Mesodermal cell (in vitro differentiated cells): ENCODE data around the gene PLCB3.

ENCODE experiments used
- H3K27ac ChIP-seq: 2 replicates; pipeline ENCODE4 v1.7.0; 2013; ENCODE audit warnings: mild to moderate bottlenecking, low read depth, low read length, moderate library complexity; ENCODE audit not compliant: severe bottlenecking
- H3K36me3 ChIP-seq: 2 replicates; pipeline ENCODE4 v1.7.1; 2013; ENCODE audit warnings: mild to moderate bottlenecking, low read length, moderate library complexity; ENCODE audit not compliant: control insufficient read depth, insufficient read depth
- H3K4me1 ChIP-seq: one replicate; pipeline ENCODE4 v1.7.1; 2013; ENCODE audit warnings: mild to moderate bottlenecking, low read length; ENCODE audit not compliant: insufficient read depth, control insufficient read depth, poor library complexity, severe bottlenecking
- H3K4me3 ChIP-seq: 2 replicates; pipeline ENCODE4 v1.7.0; 2013; ENCODE audit warnings: low read length, control low read depth, mild to moderate bottlenecking; ENCODE audit not compliant: insufficient read depth, poor library complexity, severe bottlenecking; ENCODE audit errors: extremely low read depth
- H3K9me3 ChIP-seq: 2 replicates; pipeline ENCODE4 v1.7.1; 2013; ENCODE audit warnings: mild to moderate bottlenecking, low read length, moderate library complexity; ENCODE audit not compliant: control insufficient read depth
- WGBS, 2 experiments: methylation state at CpG; one replicate each; pipeline ENCODE4 v1.1.5; 2013; ENCODE audit warnings: missing lambda C conversion rate in 2 of 2; ENCODE audit not compliant: insufficient coverage in 2 of 2; 5-methylcytosine and 5-hydroxymethylcytosine counted together

Gene PLCB3

GRCh38 chr11:64208796-64209562, 42.4 kb upstream of the PLCB3 start:
- Histone ChIP-seq H3K36me3 (peaks cover 44% of the 10 kb centered on the region), H3K4me1 (peaks cover 26% of the 10 kb centered on the region), H3K9me3 (no peaks in the 10 kb centered on the region), H3K4me3 (no peak overlapping the region), H3K27ac (peak overlapping the region; percentile 83)
- 90 to 94% methylated on average over 16 to 18 of the region's 18 CpGs for WGBS, 2 experiments

DNA sequence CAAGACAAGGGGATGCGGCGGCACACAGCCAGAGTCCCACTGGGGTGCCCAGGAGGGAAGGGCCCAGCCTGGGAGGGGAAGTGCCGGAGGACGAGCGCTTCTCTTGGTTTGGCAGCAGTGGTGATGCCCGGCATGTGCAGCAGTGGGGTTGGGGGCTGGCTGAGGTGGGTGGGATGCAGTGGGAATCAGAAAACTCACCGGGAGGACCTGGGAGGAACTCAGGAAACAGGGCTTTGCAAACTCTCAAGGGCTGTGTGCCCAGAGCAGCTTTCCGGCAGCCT, 41.8 kb upstream of the PLCB3 start:
- Histone ChIP-seq H3K4me3 (no peak overlapping the region), H3K9me3 (no peaks in the 10 kb centered on the region), H3K27ac (no peak overlapping the region), H3K36me3 (peaks cover 40% of the 10 kb centered on the region), H3K4me1 (peaks cover 26% of the 10 kb centered on the region)
- WGBS, 2 experiments, result 92 to 100% methylated on average over 2 to 8 of the region's 8 CpGs

DNA sequence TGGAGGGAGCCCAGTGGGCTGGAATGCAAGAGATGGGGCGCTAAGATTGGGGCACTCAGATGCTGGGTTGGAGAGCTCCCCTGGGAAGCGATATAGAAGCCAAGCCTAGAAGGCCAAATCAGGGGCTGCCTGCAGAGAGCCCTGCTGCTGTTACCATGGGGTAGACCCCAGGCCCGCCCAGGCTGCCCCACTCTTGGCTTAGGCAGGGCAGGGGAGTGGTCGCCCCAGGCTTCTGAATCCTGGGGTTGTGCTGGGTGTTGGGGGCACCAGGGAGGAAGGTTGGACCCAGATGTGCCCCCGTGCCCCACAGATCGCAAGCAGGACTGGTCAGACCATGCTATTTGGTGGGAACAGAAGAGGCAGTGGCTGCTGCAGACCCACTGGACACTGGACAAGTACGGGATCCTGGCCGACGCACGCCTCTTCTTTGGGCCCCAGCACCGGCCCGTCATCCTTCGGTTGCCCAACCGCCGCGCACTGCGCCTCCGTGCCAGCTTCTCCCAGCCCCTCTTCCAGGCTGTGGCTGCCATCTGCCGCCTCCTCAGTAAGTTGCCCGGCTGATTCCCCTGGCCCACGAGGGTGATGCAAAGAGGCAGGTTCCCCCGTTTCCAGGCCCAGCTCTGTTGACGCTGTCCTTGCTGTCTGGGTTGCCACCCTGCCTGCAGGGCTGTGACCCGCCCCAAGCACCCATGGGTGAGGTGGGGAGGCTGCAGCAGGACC, 40.9 kb upstream of the PLCB3 start:
- Histone ChIP-seq H3K4me3 (no peak overlapping the region), H3K4me1 (peaks cover 26% of the 10 kb centered on the region), H3K9me3 (no peaks in the 10 kb centered on the region), H3K27ac (no peak overlapping the region), H3K36me3 (peaks cover 37% of the 10 kb centered on the region)
- WGBS, 2 experiments, result 96 to 98% methylated on average over 14 to 24 of the region's 24 CpGs

DNA sequence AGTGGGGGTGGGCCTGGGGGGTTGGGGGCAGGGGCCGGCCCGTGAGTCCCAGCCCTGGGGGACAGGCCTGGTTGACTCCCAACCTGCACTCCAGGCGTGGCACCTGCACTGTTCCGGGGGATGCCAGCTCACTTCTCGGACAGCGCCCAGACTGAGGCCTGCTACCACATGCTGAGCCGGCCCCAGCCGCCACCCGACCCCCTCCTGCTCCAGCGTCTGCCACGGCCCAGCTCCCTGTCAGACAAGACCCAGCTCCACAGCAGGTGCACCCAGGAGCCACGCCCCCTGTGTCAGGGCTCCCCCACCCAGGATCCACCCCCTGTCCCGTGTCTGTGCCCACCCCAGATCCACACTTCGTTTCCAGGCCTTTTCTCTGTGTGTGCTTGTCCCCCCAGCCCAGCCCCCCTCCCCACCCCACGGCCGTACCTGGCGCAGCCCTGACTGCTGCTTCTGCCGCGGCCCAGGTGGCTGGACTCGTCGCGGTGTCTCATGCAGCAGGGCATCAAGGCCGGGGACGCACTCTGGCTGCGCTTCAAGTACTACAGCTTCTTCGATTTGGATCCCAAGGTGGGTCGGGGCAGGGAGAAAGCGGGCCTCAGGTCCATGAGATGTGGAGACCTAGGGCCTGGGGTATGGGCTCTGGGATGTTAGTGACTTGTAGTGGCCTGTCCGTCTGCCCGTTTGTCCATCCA, 40.0 kb upstream of the PLCB3 start:
- 93 to 95% methylated on average over 12 to 20 of the region's 30 CpGs for WGBS, 2 experiments
- H3K9me3 ChIP-seq, result no peaks in the 10 kb centered on the region

GRCh38 chr11:64216879-64217278, 34.5 kb upstream of the PLCB3 start:
- Histone ChIP-seq H3K9me3 (no peaks in the 10 kb centered on the region), H3K27ac (no peak overlapping the region), H3K36me3 (peaks cover 27% of the 10 kb centered on the region), H3K4me1 (no peaks in the 10 kb centered on the region), H3K4me3 (no peak overlapping the region)
- 89 to 95% methylated on average over 5 to 6 of the region's 6 CpGs for WGBS, 2 experiments

More for the DNA sequence above, 40.0 kb upstream of the PLCB3 start:
- peaks cover 21% of the 10 kb centered on the region for H3K4me1 ChIP-seq
- H3K36me3 ChIP-seq, result peaks cover 28% of the 10 kb centered on the region
- H3K4me3 ChIP-seq, result no peak overlapping the region
- H3K27ac ChIP-seq, result no peak overlapping the region

DNA sequence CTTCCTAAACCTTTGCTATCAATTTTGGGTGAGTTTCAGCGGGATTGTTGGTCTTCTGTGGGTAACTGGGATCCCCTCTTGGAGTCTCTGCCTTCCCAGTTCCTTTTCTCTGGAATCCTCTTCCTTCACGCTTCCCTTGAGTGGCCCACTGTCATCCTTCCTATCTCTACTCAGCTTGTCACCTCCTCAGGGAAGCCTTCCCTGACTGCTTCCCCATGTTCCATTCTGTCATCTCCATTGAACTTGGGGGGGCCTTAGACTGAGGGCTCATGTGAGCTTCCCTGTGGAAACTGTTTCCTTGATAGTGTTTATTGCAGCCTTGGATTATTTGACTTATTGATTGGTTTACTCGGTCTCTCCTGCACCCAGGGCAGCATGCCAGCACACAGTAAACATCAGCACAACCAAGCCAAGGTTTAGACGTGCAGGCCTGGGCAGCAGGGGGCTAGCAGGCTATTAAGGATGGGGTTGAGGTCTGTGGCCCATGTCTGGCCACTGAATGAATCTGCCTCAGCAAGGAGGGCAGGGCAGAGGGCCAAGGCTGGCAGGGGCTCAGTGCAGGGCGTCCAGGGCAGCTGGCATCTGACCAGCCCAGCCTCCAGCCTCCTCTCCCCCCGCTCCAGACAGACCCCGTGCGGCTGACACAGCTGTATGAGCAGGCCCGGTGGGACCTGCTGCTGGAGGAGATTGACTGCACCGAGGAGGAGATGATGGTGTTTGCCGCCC, 32.5 kb upstream of the PLCB3 start:
- H3K9me3 ChIP-seq, result no peaks in the 10 kb centered on the region
- H3K27ac ChIP-seq, result no peak overlapping the region
- H3K36me3 ChIP-seq, result peaks cover 25% of the 10 kb centered on the region
- 90 to 98% methylated on average over 4 to 7 of the region's 11 CpGs for WGBS, 2 experiments
- H3K4me3 ChIP-seq, result no peak overlapping the region
- no peaks in the 10 kb centered on the region for H3K4me1 ChIP-seq

- no peak overlapping the region for H3K27ac ChIP-seq
- H3K36me3 ChIP-seq, result peaks cover 31% of the 10 kb centered on the region
- no peaks in the 10 kb centered on the region for H3K4me1 ChIP-seq
- no peak overlapping the region for H3K4me3 ChIP-seq
- no peaks in the 10 kb centered on the region for H3K9me3 ChIP-seq
- 93 to 96% methylated on average over 5 to 6 of the region's 7 CpGs for WGBS, 2 experiments
Measured at GRCh38 chr11:64219354-64219684, 32.0 kb upstream of the PLCB3 start.

GRCh38 chr11:64219755-64220154, 31.6 kb upstream of the PLCB3 start:
- Histone ChIP-seq H3K4me1 (no peaks in the 10 kb centered on the region), H3K4me3 (no peak overlapping the region), H3K9me3 (no peaks in the 10 kb centered on the region), H3K27ac (no peak overlapping the region), H3K36me3 (peaks cover 34% of the 10 kb centered on the region)
- WGBS, 2 experiments, result 98 to 100% methylated on average over 5 to 6 of the region's 10 CpGs

- Histone ChIP-seq H3K4me1 (peaks cover 3% of the 10 kb centered on the region), H3K4me3 (no peak overlapping the region), H3K9me3 (no peaks in the 10 kb centered on the region), H3K27ac (no peak overlapping the region), H3K36me3 (peaks cover 29% of the 10 kb centered on the region)
- WGBS, 2 experiments, result 92 to 93% methylated on average over 17 of the region's 17 CpGs
Measured at GRCh38 chr11:64220271-64220670, 31.1 kb upstream of the PLCB3 start.

DNA sequence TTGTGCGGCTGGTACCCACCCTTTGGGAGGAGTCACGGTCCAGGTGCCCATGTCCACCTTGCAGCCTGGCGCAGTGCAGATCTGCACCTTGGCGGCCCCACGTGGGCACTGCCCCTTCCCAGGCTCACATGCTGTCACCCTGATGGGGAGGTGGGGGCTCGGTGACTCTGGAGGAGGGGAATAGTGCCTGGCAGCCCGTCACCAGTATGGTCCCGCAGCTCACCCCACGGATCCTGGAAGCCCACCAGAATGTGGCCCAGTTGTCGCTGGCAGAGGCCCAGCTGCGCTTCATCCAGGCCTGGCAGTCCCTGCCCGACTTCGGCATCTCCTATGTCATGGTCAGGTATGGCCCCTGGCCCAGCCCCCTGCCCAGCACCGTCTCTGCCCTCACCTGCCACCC, 30.5 kb upstream of the PLCB3 start:
- 94 to 99% methylated on average over 14 of the region's 14 CpGs for WGBS, 2 experiments
- H3K9me3 ChIP-seq, result no peaks in the 10 kb centered on the region
- H3K4me1 ChIP-seq, result peaks cover 6% of the 10 kb centered on the region
- H3K36me3 ChIP-seq, result peaks cover 29% of the 10 kb centered on the region
- no peak overlapping the region for H3K27ac ChIP-seq
- no peak overlapping the region for H3K4me3 ChIP-seq
